NCI-H345 (cell line): ENCODE data around the gene NOP14.
"Not testable (repeated sequence)": the region's sequence is repeated elsewhere in the genome, so short reads cannot be mapped to it uniquely, and the experiment has no call there.

Experiments
- DNase-seq: peaks from one replicate; lab custom pipeline; 2025; lab: John Stamatoyannopoulos, UW

Gene NOP14

DNA sequence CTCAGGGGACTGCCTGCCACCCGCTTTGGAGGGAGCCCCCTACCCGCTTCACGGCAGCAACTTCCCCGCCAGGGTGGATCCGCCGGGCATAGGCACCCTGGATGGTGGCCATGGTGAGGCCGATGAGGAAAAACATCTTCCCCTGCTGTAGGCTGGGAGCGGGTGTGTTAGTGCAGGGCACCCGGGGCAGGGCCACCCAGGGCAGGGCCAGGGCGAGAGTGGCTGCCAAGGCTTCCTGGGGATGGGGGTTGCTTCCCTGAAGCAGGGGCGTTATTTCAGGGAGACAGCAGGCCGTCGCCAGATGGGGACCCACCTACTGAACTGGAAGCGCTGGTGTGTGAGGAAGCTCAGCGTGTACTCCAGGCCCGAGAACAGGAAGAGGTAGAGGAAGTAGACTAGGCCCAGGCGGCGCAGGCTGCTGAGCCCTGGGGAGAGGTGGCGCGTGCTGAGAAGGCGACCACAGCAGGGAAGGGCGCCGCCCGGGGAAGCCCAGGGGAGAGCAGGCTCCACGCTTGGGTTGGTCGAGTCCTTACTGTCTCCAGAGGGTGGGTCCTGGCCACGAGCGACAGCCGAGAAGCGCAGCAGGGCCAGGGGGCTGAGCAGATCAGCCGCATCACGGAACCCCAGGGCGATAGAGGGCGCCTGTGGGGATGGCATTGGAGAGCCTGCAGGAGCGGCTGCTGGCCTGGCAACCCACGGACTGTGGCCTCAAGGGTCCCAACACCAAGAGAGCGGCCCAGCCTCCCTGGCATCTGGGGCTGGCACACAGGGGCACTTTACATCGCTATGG, 31.5 kb downstream of the NOP14 start:
- DNase-seq: no peak

GRCh38 chr4:2930758-2931511, 32.3 kb downstream of the NOP14 start:
- DNase-seq: no peak

DNA sequence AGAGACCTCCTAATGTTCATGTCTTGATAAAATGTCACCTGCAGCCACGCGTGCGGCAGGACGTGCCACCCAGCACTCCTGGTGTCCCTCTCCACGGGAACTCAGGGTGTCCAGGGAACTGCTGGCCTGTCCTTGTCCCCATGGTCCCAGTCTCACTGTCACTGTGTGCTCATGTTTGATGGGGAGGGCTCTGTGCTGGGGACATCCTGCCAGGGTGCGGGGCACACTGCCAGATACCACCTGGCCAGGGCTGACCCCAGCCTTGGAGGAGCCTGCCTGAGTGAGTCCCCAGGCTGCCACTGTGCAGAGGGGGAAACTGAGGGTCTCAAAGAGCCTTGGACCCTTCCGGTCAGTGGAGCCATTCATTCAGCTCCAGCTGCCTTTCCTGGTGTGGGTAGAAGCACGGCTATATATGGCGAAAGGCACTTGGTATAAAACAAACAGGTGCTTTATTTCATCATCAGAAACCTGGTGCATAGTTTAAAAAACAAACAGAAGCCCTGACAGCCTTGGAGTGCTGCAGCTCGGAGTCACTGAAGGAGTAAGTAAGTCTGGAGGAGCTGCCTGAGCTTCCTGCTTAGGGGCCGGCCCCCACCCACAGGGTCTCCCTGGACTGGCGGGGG, 33.0 kb downstream of the NOP14 start:
- no peak for DNase-seq

GRCh38 chr4:2929469-2929868, 33.7 kb downstream of the NOP14 start:
- DNase-seq: no peak

DNA sequence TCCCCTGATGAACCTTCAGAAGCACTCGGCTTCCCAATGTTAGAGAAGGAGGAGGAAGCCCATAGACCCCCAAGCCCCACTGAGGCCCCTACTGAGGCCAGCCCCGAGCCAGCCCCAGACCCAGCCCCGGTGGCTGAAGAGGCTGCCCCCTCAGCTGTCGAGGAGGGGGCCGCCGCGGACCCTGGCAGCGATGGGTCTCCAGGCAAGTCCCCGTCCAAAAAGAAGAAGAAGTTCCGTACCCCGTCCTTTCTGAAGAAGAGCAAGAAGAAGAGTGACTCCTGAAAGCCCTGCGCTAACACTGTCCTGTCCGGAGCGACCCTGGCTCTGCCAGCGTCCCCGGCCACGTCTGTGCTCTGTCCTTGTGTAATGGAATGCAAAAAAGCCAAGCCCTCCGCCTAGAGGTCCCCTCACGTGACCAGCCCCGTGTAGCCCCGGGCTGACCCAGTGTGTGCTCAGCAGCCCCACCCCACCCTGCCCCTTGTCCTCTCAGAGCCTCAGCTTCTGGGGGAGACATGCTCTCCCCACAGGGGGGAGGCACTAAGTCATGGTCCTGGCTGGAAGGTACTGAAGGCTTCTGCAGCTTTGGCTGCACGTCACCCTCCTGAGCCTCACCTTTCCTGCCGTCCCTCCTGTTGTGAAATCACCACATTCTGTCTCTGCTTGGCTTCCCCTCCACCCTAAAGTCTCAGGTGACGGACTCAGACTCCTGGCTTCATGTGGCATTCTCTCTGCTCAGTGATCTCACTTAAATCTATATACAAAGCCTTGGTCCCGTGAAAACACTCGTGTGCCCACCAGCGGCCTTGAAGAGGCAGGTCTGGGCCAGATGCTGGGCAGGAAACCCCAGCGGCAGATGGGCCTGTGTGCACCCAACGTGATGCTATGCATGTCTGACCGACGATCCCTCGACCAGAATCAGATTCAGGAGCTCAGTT, 34.7 kb downstream of the NOP14 start:
- no peak for DNase-seq

DNA sequence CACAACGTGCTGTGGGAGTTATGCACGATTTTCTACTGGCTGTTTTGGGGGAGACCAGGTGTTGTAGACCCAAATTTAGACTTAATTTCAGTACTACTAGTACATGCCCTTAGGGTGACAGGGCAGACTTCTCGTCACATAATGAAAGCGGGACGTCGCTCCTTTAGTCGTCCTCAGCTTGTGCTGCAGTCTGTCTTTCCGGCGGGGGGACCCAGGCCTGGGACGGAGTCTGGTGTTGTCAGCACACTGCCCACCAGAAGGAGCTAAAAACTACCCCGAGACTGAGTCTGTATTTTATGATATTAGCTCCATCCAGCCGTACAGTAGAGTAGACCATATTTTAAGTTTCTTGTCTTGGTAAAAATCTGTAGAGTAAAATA, 35.5 kb downstream of the NOP14 start:
- no peak for DNase-seq

DNA sequence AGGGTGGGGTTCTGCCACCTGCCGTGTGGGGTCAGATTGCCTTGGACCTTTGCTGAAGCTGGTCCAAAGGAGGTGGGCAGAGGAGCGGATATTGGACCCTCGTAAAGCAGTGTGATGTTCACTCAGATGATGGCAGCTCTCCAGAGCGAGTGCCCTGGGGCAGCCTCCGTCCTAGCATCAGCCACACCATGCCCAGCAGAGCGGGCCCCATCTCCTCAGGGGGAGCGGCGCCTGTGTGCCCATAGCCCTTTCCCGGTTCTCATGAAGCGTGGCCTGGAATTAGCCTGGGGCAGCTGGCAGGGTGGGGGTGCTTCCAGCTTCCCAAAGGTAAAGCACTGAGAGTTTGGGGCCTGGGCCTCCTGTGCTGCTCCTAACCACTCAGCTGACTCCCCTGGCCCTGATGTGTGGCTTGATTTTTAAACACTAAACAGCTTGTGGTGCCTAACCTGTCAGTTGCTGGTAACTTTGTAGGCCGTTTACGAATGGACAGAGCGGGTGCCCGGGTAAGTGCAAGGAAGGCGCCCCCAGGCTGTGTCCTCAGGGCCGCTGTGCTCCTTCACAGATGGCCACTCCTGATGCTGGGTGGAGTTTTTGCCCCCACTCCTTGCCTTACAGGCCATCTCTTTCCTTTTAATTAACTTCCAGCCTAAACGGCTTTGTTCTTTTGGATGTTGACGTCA, 36.0 kb downstream of the NOP14 start:
- no peak for DNase-seq

DNA sequence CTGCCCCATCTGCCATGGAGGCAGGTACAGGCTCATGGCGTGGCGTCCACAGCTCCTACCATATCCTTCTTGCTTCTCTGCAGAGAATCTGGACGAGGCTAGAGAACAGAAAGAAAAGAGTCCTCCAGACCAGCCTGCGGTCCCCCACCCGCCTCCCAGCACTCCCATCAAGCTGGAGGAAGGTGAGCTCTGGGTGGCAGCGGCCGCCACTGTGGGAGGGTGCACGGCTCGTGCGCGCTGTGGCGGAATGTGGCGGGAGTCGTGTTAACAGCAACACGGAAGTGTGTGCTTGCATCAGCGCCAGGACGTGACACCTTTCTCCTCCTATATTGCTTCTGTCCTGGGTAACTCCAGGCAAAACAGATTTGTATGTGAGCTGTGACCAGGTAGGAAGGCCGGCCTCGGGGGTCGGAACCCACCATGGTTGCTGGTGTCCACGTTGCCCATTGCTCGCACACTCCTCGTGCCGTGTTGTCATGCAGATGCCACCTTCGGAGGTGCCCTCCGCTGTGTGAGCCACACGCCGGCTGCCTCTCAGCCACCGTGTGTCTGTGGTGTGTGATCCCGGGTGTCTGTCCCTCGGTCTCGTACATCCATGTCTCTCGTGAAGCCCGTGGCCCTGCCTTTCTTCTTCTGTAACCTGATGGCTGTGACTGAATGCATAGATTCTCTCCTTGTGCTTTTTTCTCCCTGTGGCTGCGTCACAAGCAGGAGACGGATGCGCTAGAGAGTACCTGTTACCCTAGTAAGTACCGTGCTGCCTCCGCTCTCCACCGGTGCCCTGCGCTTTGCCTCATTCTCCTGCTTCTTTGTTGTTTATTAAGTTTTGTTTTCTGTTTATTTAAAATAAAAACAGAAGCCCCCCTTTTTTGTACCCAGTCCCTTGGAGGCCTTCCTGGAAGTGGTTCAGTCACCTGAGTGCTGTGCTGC, 37.0 kb downstream of the NOP14 start:
- no peak for DNase-seq

- DNase-seq: no peak
Measured at GRCh38 chr4:2925496-2925895, 37.7 kb downstream of the NOP14 start.

DNA sequence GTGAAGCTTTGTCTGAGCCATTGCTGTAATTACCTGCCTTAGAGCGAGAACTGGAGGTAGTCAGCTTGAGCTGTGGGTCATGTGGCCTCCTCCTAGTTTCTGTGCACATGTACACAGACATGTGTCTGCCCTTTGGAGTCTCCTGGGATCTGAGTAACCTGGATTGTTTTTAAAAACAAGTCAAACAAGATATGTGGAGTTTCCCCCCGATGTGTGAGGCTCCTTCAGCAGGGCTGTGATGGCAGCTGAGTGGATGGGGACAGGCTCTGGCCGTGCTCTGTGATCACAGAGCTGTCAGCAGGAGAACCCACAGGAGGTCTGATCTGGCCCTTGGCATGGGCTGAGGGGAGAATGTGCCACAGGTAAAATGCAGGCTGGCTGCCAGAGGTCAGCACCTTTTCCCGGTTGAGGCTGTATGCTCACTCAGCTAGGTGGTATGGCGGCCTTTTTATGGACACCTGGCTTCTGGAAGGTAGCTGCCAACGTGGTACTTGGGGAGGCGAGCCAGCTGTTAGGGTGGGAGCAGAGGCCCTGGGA, 38.4 kb downstream of the NOP14 start:
- DNase-seq: no peak

DNA sequence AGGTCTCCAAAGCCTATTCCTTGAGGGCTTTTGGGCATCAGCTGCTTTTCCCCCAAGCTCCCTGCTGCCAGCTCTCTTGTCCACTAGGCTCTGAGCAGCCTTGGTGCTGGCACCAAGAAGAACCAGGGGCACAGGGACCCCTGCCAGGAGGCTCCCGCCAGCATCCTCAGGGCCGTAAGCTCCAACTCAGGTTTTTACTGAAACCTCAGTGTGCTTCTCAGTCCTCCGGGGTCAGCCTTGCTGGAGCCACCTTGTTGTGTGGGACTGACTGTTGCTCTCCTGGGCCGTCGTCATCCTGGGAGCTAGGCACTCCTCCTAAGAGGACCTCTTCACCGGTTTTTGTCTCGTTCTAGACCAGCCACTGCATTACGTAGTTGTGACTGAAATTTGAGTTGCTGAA, 38.9 kb downstream of the NOP14 start:
- no peak for DNase-seq

- DNase-seq: no peak
Measured at GRCh38 chr4:2923668-2924173, 39.5 kb downstream of the NOP14 start.

GRCh38 chr4:2923141-2923551, 40.1 kb downstream of the NOP14 start:
- no peak for DNase-seq

DNA sequence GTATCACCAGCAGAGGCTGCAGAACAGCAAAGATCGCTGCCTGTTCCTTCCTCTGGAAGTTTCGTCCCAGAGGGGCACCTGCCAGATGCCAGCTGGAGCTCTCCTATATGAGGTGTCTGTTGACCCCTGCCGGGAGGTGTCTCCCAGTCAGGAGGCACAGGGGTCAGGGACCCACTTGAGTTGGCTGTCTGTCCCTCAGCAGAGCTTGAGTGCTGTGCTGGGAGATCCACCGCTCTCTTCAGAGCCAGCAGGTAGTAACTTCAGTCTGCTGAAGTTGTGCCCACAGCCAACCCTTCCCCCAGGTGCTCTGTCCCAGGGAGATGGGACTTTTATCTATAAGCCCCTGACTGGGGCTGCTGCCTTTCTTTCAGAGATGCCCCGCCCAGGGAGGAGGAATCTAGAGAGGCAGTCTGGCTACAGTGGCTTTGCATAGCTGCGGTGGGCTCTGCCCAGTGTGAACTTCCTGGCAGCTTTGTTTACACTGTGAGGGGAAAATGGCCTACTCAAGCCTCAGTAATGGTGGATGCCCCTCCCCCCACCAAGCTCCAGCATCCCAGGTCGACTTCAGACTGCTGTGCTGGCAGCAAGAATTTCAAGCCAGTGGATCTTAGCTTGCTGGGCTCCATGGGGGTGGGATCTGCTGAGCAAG, 40.6 kb downstream of the NOP14 start:
- peak; percentile 13 for DNase-seq

DNA sequence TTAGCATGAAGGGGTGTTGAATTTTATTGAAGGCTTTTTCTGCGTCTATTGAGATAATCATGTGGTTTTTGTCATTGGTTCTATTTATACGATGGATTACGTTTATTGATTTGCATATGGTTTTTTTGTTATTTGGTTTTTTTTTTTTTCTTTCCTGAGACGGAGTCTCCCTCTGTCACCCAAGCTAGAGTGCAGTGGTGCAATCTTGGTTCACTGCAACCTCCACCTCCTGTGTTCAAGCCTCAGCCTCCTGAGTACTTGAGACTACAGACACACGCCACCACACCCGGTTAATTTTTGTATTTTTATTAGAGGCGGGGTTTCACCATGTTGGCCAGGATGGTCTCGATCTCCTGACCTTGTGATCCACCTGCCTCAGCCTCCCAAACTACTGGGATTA, 44.5 kb downstream of the NOP14 start:
- DNase-seq: not testable (repeated sequence)

DNA sequence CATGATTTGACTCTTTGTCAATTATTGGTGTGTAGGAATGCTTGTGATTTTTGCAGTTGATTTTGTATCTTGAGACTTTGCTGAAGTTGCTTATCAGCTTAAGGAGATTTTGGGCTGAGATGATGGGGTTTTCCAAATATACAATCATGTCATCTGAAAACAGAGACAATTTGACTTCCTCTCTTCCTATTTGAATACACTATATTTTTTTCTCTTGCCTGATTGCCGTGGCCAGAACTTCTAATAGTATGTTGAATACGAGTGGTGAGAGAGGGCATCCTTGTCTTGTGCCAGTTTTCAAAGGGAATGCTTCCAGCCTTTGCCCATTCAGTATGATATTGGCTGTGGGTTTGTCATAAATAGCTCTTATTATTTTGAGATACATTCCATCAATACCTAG, 44.9 kb downstream of the NOP14 start:
- not testable (repeated sequence) for DNase-seq

DNA sequence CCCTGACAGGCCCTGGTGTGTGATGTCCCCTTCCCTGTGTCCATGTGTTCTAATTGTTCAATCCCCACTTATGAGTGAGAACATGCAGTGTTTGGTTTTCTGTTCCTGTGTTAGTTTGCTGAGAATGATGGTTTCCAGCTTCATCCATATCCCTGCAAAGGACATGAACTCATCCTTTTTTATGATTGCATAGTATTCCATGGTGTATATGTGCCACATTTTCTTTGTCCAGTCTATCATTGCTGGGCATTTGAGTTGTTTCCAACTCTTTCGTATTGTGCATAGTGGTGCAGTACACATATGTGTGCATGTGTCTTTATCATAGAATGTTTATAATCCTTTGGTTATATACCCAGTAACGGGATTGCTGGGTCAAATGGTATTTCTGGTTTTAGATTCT, 46.5 kb downstream of the NOP14 start:
- not testable (repeated sequence) for DNase-seq

GRCh38 chr4:2915789-2916188, 47.4 kb downstream of the NOP14 start:
- DNase-seq: no peak
